Measurements from ENCODE around the gene ATP5PO.
"Not testable (repeated sequence)": the region's sequence is repeated elsewhere in the genome, so short reads cannot be mapped to it uniquely, and the experiment has no call there.

Gene ATP5PO

DNA sequence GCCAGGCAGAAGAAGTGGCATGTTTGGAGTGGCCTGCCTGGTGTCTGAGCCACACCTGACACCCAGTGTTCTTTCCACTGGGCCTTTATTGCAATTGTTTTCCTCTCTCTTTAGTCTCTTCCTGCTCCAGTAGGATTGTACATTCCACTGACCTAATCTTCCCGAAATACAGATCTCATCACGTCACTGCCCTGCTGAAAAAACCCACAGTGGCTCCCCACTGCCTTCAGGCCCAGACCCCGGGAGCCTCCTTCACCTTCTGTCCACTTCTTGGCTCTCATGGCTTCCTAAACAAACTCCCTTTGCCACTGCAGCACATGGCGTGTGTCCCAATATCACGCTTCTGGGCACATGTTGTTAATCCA lies 25.3 kb upstream of the ATP5PO start:
- peak; percentile 22 for DNase-seq (ENCODE audit: low spot score)

DNA sequence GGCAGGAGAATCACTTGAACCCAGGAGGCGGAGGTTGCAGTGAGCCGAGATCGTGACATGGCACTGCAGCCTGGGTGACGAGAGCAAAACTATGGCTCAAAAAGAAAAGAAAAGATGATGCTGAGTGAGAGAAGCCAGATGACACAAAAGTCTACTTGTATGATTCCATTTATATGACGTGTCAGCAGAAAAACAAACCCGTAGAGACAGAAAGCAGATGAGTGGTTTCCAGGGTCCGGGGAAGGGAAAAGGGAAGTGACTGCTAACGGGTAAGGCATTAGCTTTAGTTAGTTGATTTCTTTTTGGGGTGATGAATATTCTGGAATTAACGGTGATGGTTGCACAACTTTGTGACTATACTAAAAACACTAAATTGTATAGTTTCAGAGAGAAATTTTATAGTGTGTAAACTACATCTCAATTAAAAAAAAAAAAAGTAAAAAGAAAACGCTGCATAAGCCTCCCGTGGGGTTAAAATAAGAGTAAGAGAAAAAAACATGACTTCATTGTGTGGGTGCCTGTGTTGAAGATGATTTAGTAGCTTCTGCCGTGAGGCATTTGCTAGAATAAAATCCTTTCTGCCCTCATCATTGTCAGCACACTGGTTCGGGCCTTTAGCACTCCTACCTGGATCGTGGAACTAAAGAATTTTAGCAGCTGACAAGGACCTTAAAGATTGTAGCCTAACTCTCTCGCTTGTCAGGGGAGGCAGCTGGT lies 24.7 kb upstream of the ATP5PO start:
- peak; percentile 40 for DNase-seq (ENCODE audit: low spot score)

DNA sequence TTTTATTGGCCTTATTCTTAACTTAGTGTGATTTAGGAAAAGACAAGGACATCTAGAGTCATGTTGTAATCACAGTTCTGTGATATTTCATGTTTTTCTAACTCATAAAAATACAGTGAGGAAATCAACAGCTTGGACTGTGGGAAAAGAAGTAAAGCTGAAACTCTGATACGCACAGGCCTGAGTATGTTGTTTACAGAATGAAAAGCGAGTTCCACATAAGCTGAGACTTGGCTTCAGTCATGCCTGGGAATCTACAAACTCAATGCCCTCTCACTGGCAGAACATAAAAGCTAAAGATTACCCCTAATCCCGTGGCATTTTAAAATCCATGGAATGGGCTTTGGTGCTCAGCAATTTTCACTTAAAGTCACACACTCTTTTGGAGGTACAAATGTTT lies 23.6 kb upstream of the ATP5PO start:
- no peak for DNase-seq (ENCODE audit: low spot score)

DNA sequence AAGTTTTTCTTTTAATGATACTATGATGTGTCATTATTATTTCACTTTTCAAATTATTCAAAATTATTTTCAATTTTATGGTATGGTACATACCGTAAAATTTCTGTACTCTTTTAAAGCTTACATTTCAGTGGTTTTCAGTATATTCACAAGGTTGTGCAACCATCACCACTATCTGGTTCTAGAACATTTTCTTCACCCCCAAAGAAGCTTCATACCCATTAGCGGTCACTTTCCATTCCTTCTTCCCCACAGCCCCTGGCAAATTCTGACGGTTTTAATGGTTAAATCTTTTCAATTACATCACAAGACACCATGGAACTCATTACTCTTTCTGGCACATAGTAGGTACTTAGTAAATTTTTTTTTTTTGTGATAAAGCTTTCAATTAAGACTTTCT lies 22.8 kb upstream of the ATP5PO start:
- DNase-seq (ENCODE audit: low spot score), result no peak

DNA sequence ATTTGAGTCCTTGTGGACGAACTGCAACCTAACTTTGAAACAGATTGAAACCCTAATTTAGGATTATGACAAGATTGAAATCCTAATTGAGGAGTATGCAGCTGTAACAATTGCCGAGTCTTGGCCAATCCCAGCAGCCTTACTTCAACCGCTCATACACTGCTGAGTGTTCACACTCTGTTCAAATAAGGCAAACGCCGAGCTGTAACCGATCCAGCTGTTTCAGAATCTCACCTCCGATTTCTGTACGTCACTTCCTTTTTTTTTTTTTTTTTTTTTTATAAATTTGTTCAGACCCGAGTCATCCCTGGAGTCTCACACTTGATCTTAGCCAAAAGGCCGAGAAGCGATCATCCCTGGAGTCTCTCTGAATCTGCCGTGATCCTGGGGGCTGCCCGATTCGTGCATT lies 22.3 kb upstream of the ATP5PO start:
- no peak for DNase-seq (ENCODE audit: low spot score)

DNA sequence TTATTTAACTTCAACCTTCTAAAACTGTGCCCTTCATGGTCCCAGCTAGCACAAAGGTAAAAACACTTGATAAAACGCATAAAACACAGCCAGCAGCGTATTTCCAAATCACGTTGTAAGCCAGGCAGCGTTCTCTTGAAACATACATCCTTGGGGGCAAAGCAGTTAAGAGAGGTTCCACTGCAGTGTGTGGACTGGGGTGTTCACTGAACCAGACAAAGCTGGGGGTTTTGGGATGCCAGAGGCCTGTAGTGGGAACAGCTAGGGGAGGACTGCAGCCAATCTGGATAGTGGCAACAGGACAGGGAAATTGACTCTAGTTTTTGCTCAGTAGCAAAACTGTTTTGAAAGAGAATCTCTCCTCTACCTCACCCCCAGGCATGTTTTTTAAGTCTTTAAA lies 21.5 kb upstream of the ATP5PO start:
- DNase-seq (ENCODE audit: low spot score), result no peak

DNA sequence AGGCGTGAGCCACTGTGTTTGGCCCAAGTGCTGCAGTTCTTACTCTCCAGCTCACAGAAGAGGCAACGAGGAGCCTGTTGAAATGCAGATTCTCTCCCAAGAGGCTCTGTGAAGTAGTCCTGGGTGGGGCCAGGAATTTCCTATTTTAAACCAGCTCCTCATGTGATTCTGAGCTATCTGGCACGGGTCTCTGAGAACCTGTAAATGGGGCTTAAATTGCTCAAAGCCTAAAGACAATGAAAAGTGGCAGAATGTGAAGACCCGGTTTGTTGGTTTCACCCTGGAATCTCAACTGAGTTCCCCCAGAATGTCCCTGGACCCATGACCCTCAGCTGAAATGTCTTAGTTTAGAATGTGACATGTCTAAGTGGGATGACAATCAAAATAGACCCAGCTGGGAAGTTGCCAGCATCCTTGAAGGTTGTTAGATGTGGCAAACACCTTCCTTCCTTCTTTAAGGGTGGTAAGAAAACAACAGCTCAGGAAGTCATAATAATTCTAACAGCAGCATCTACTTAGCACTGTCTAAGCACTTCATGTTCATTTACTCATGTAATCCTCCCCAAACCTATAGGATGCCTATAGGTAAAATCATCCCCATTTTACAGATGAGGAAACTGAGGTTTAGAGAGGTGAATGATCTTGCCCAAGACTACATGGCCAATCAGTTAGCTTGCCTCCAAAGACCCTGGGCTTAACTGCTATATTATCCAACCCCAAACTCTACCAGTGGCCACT lies 20.9 kb upstream of the ATP5PO start:
- no peak for DNase-seq (ENCODE audit: low spot score)

DNA sequence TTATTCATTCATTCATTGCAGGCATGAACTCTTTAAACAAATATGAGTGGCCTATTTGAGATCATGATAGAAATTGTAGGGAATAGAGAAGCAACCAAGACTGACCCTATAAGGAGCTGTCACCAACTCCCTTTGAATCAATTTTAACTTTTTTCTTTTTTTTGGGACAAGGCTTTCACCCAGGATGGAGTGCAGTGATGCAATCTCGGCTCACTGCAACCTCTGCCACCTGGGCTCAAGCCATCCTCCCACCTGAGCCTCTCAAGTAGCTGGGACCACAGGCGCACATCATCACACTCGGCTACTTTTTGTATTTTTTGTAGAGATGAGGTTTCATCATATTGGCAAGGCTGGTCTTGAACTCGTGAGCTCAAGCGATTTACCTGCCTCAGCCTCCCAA lies 17.1 kb upstream of the ATP5PO start:
- DNase-seq (ENCODE audit: low spot score), result no peak

DNA sequence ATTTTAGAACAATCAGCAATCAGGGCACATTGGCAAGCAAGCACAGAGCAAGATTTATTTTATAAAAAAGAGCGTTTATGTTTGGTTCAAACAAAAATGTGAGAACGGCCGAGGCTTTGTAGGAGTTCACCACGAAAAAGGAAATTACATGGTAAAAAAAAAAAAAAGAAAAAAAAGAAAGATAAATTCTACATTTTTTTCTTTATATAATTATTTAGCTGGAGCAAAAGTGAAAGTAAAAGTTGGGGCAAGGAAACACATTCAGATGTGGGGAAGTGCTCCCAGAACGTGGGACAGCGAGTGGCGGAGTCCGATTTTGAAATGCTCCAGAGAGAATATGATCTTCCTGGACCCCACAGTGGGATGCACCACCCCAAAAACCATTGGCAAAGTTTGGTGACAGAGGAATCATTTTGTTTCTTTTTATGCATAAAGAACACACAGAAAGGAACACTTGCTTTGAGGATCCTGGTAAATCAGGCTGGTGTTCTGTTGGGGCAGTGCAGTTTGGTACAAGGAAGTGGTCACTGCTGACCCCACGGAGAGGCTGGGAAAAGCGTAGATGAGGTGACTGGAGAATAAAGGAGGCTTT lies 16.3 kb upstream of the ATP5PO start:
- DNase-seq (ENCODE audit: low spot score), result peak; percentile 43

DNA sequence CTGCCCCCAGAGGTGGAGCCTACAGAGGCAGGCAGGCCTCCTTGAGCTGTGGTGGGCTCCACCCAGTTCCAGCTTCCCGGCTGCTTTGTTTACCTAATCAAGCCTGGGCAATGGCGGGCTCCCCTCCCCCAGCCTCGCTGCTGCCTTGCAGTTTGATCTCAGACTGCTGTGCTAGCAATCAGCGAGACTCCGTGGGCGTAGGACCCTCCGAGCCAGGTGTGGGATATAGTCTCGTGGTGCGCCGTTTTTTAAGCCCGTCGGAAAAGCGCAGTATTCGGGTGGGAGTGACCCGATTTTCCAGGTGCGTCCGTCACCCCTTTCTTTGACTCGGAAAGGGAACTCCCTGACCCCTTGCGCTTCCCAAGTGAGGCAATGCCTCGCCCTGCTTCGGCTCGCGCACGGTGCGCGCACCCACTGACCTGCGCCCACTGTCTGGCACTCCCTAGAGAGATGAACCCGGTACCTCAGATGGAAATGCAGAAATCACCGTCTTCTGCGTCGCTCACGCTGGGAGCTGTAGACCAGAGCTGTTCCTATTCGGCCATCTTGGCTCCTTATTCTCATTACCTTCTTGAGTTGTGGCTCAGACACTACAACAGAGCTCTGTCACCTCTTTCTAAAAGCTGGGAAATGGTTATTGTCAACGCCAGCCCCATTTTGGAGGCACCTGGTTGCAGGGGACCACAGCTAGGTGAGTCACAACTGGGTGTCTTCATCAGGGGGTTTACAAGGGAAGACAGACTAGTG lies 15.6 kb upstream of the ATP5PO start:
- DNase-seq (ENCODE audit: low spot score), result not testable (repeated sequence)

DNA sequence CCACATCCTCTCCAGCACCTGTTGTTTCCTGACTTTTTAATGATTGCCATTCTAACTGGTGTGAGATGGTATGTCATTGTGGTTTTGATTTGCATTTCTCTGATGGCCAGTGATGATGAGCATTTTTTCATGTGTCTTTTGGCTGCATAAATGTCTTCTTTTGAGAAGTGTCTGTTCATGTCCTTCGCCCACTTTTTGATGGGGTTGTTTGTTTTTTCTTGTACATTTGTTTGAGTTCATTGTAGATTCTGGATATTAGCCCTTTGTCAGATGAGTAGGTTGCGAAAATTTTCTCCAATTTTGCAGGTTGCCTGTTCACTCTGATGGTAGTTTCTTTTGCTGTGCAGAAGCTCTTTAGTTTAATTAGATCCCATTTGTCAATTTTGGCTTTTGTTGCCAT lies 10.6 kb upstream of the ATP5PO start:
- DNase-seq (ENCODE audit: low spot score), result not testable (repeated sequence)

DNA sequence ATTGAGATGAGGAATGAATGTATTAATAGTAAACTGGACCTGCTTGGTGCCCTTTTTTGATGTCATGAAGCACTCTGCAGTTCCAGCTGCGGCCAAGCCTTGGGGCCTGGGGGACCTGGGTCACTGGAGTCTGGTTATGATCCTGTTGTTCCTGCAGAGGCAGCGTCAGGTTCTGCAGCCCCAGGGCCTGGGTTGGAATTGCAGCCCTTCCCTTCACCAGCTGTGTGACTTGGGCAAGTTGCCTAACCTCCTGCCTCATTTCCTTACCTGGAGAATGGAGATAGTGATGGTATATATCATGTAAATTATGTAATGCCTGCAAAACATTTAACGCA lies 9.1 kb upstream of the ATP5PO start:
- no peak for DNase-seq (ENCODE audit: low spot score)

DNA sequence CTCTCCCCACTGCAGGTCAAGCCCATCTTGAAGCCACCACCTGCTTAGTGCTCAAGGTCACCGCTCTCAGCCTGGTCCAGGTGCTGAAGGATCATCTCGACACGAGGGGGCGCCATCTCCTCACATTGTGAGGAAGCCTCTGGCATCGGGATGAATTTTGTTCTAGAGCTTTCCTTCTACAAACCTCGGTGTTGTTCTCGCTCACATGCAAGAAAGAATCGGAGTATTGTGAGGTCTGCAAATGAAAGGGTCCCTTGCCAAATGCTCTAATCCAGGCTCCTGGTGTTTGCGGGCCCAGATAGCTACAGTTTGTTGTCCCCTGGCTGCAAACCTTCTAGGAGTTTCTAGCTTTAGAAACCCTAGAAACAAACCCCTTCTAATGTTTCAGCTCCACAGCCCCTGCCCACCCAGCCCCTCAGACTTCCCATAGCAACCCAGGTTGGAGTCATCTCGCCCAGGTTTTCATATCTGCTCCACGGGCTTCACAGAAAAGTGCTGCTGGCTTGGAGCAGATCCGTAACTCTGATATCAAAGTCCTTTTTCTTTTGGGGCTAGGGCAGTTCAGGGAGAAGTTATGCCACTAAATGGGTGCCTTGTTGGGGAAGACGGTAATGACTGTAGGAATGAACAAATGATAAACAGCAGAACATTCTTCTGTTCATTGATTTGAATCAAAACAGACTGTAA lies 8.6 kb upstream of the ATP5PO start:
- peak; percentile 72 for DNase-seq (ENCODE audit: low spot score)

DNA sequence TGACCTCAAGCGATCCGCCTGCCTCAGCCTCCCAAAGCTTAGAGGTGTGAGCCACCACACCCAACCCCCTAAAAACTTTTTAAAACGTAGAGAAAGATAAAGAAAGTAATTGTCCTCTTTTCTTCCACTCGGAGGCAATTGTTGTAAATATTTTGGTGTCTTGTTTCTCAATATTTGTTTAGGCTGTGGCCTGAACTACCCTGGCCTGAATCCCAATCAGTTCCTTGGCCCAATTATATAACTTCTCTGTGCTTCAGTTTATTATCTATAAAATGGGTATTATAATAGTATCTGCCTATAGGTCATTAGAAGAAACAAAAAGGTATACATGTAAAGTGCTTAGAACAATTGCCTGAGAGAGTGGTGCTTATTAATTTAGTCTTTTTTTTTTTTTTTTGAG lies 1.8 kb upstream of the ATP5PO start:
- DNase-seq (ENCODE audit: low spot score), result no peak

DNA sequence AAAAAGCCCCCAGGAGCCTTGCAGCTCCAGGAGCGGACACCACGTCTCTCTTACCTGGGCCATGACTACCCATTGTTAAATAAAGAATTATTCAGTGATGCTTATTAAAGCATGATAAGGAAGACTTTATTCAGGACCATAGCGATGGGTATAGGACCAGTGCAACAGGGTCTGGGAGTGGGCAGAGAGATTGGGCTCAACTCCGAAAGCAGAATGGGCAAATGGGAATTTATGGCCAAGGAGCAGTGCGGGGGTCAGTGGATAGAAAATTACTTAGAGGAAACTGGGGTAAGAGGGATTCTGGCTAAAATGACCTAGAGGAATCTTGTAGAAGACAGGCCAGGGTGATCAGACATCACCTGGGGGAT lies 580 bp upstream of the ATP5PO start:
- no peak for DNase-seq (ENCODE audit: low spot score)

DNA sequence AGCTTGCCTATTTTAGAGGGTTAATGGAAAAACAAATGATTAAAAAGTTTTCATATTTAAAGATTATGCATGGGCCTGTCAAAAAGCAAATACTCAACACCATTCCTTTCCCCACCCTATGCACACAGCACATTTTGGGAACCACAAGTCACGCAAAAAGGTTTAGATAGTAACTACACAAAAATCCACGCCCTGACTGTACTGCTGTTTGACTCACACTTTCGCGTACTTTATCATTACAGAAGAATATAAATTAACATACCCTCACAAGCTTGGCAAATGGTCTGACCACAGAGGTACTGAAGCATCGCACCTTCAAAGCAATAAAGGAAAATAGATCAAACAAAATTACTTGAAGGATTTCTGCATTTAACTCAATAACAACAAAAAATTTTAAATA lies 1.4 kb downstream of the ATP5PO start:
- no peak for DNase-seq (ENCODE audit: low spot score)

DNA sequence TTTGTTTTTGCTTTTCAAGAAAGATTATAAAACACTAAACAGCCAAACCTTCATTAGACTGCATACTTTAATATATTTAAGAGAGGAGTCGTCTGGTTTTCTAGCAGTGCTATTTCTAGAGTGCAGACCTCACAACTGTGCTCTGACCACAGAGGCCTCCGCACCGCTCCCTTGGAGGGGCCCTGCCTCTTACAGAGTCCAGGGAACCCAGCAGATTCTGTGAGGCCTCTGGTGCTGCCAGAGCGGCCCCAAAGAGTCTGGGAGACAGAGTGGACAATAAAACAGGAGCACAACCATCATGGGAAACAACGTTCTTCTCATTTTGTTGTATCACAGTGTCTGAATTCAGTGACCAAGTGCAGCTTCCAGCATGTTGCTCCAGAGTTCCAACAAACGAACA lies 5.8 kb downstream of the ATP5PO start:
- no peak for DNase-seq (ENCODE audit: low spot score)

DNA sequence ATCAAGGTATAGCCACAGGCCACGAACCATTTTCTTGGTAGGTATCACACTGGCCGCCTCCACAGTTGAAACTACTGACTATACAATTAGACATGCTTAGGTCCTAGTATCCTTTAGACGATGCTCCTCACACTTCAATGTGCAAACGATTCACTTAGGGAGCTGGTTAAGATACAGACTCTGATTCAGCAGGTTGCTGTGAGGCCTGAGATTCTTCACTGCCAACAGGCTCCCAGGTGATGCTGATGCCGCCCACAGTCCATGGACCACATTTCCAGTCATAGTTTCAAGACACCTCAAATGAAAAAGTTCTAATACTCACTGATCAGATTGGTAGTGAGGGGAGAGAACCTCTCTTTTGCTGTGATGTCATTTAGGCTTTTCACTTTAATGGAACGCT lies 6.8 kb downstream of the ATP5PO start:
- DNase-seq (ENCODE audit: low spot score), result no peak

DNA sequence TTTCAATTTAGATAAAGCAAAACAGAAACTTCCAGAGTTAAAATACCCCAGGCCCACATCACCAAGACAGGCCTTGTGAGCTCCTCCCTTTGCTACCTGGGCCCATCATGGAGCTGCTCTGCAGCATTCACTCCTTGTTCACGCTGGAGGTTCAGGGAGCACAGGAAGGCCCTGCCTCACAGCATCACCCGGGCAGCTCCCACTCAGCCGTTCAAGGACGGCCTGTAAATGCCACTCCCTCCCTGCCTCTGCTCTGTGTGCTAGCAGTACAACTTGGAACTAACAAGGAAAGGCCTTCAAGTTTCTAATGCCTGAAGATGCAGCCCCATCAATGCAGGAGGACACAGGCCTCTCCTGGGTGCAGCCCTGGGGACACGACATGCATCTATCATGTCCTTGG lies 11.6 kb downstream of the ATP5PO start:
- DNase-seq (ENCODE audit: low spot score), result no peak

DNA sequence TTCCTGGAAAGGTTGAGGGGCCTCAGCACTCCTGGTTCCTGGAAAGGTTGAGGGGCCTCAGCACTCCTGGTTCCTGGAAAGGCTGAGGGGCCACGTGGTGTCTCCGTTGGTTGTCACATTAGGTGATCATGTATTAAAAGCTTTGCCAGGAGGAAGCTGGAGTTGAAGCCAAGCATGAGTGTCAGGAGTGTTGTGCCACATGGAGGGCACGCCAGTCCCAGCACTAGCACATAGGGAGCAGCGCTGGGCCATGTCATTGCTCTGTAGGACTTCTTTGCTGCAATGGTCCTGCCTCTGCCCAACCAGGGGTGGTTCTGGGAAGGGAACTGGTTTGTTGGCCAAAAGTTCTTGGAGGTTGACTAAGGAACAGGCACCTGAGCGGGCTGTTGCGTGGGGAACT lies 13.3 kb downstream of the ATP5PO start:
- no peak for DNase-seq (ENCODE audit: low spot score)

DNA sequence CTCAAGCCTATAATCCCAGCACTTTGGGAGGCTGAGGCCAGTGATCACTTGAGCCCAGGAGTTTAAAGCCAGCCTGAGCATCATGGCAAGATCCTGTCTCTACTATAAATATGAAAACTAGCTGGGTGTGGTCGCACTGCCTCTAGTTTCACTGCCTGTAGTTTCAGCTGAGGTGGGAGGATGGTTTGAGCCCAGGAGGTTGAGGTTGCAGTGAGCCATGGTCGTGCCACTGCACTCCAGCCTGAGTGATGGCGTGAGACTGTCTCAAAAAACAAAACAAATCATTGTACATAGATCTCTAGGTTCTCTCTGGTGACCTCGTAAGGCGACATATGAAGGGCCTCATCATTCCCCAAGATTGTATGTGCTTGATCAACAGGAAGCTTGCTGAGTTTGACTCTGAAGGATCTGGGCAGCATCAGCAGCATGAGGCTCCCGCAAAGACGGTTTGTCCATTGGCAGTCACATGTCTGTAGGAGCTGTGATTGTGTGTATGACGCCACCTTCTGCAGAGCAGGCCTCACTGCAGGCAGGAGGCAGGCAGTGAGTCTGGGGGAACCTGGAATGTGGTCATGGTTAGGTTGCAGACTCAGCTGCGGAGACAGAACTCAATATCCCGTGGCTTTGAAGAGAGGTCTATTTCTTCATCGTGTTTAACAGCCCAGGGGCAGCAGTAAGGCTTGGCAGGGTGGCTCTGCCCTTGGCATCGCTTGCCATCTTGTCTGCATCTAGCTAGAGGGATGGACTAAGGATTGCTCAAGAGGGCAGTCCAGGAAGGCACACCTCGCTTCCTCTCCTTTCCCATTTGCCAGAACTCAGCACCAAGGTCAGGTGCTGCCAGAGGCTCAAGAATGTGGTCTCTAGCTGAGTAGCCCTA lies 14.0 kb downstream of the ATP5PO start:
- DNase-seq (ENCODE audit: low spot score), result no peak

DNA sequence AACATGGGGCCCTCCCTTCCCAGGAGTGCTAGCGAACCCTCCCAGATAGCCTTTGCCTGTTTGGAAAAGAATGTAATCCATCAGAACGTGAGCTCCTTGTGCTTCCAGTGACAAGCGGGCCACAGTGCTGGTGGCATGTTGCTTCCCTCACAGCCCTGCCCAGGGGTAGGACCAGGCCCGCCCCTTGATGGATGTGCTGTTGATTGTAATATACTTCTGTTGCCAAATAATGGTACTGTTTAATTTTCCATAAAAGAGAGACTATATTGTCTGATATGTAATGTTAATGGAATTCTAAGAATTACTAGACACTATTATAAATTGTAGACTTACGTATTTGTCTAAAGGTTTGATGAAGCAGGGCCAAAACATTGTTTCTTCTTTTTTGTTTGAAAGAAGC lies 16.4 kb downstream of the ATP5PO start:
- DNase-seq (ENCODE audit: low spot score), result no peak
